ENCODE data around the gene THAP10.
A peak's percentile ranks its signal among the peaks of the same experiment; 100 is the strongest.
"Not testable (repeated sequence)": the region's sequence is repeated elsewhere in the genome, so short reads cannot be mapped to it uniquely, and the experiment has no call there.

THAP10 gene

GRCh38 chr15:70876683-70877082 is 15.6 kb downstream of the THAP10 start:
- DNase-seq (ENCODE audit: low spot score): no peak

- no peak for DNase-seq (ENCODE audit: low spot score)
These were observed 16.2 kb downstream of the THAP10 start for GRCh38 chr15:70876011-70876410.

GRCh38 chr15:70875001-70875782 is 17.0 kb downstream of the THAP10 start:
- DNase-seq (ENCODE audit: low spot score): no peak

- no peak for DNase-seq (ENCODE audit: low spot score)
These were observed 18.8 kb downstream of the THAP10 start for GRCh38 chr15:70873232-70874054.

GRCh38 chr15:70871490-70871889 is 20.7 kb downstream of the THAP10 start:
- DNase-seq (ENCODE audit: low spot score): not testable (repeated sequence)

GRCh38 chr15:70870051-70870450 is 22.2 kb downstream of the THAP10 start:
- no peak for DNase-seq (ENCODE audit: low spot score)

- DNase-seq (ENCODE audit: low spot score): no peak
These were observed 22.9 kb downstream of the THAP10 start for GRCh38 chr15:70869346-70869745.

- DNase-seq (ENCODE audit: low spot score): no peak
These were observed 24.2 kb downstream of the THAP10 start for GRCh38 chr15:70867911-70868467.

GRCh38 chr15:70866982-70867641 is 25.1 kb downstream of the THAP10 start:
- DNase-seq (ENCODE audit: low spot score): no peak

- DNase-seq (ENCODE audit: low spot score): peak; percentile 65
These were observed 28.6 kb downstream of the THAP10 start for GRCh38 chr15:70863450-70864218.

GRCh38 chr15:70859998-70860397 is 32.2 kb downstream of the THAP10 start:
- DNase-seq (ENCODE audit: low spot score): no peak

- no peak for DNase-seq (ENCODE audit: low spot score)
These were observed 32.8 kb downstream of the THAP10 start for GRCh38 chr15:70859322-70859908.

- not testable (repeated sequence) for DNase-seq (ENCODE audit: low spot score)
These were observed 33.5 kb downstream of the THAP10 start for GRCh38 chr15:70858614-70859321.

- no peak for DNase-seq (ENCODE audit: low spot score)
These were observed 34.5 kb downstream of the THAP10 start for GRCh38 chr15:70857562-70858285.

GRCh38 chr15:70856884-70857561 is 35.2 kb downstream of the THAP10 start:
- DNase-seq (ENCODE audit: low spot score): peak; percentile 88

GRCh38 chr15:70856177-70856883 is 35.9 kb downstream of the THAP10 start:
- no peak for DNase-seq (ENCODE audit: low spot score)

GRCh38 chr15:70855764-70856163 is 36.5 kb downstream of the THAP10 start:
- no peak for DNase-seq (ENCODE audit: low spot score)

- DNase-seq (ENCODE audit: low spot score): no peak
These were observed 37.6 kb downstream of the THAP10 start for GRCh38 chr15:70854666-70854976.
